IPS-20b (cell line): ENCODE measurements around the gene DLG2.

Experiments
- H3K27ac ChIP-seq: one replicate; pipeline ENCODE4 v1.5.1; 2013; ENCODE audit warnings: low read length
- H3K27me3 ChIP-seq: 2 replicates; pipeline ENCODE4 v1.6.1; 2013; ENCODE audit warnings: mild to moderate bottlenecking, low read length, inconsistent platforms; ENCODE audit not compliant: insufficient read depth
- H3K36me3 ChIP-seq: 2 replicates; pipeline ENCODE4 v1.6.1; 2013; ENCODE audit warnings: low read depth, mild to moderate bottlenecking, inconsistent platforms, low read length, moderate library complexity; ENCODE audit not compliant: insufficient read depth
- H3K4me1 ChIP-seq: 2 replicates; pipeline ENCODE4 v1.6.1; 2013; ENCODE audit warnings: mild to moderate bottlenecking, control low read depth, inconsistent platforms, low read length, moderate library complexity; ENCODE audit not compliant: insufficient read depth
- H3K4me3 ChIP-seq: 2 replicates; pipeline ENCODE4 v1.5.1; 2013; ENCODE audit warnings: mild to moderate bottlenecking, low read length, inconsistent platforms
- H3K9ac ChIP-seq: 2 replicates; pipeline ENCODE4 v1.6.1; 2013; ENCODE audit warnings: low read depth, mild to moderate bottlenecking, inconsistent platforms, low read length, moderate library complexity
- H3K9me3 ChIP-seq: 2 replicates; pipeline ENCODE4 v1.6.1; 2013; ENCODE audit warnings: mild to moderate bottlenecking, low read depth, low read length, inconsistent platforms; ENCODE audit not compliant: insufficient read depth

The DLG2 gene

GRCh38 chr11:85096939-85097338, 530.2 kb downstream of the DLG2 start:
- Histone ChIP-seq H3K9ac (no peak overlapping the region), H3K4me1 (no peaks in the 10 kb centered on the region), H3K27me3 (no peaks in the 10 kb centered on the region), H3K36me3 (no peaks in the 10 kb centered on the region), H3K27ac (no peak overlapping the region), H3K4me3 (no peak overlapping the region), H3K9me3 (no peaks in the 10 kb centered on the region)

DNA sequence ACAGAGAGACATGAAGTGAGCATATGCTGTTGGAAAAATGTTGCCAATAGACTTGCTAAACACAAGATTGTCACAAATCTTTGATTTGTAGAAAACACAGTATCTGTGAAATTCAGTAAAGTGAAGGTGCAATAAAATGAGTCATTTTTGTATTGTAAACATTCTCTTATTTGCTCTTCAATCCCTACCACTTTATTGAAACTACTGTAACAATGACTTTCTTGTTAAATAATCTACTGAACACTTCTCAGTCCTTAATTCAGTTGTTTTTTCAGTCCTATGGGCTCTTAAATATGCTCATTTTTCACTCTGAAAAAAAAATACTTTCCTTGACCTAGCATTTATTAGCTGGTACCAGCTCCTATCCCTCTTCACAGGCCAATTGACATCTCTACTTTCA, 531.9 kb downstream of the DLG2 start:
- Histone ChIP-seq H3K36me3 (no peaks in the 10 kb centered on the region), H3K27me3 (no peaks in the 10 kb centered on the region), H3K4me3 (no peak overlapping the region), H3K9ac (no peak overlapping the region), H3K4me1 (no peaks in the 10 kb centered on the region), H3K27ac (no peak overlapping the region), H3K9me3 (no peaks in the 10 kb centered on the region; the same call in 1 of the 2 replicates)

- H3K4me1 ChIP-seq, result no peaks in the 10 kb centered on the region
These were observed 532.3 kb downstream of the DLG2 start for GRCh38 chr11:85094795-85095194.

DNA sequence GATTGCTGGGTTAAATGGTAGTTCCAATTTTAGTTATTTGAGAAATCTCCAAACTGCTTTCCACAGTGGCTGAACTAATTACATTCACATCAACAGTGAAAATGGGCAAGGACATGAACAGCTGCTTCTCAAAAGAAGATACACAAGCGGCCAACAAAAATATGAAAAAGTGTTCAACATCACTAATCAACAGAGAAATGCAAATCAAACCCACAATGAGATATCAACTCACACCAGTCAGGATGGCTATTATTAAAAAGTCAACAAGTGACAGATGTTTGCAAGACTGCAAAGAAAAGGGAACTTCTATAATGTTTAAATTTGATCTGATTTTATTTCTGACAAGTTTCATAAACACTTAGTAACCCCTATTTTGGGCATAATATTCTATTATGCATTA, 537.5 kb downstream of the DLG2 start:
- H3K27me3 ChIP-seq, result no peaks in the 10 kb centered on the region
- no peak overlapping the region for H3K9ac ChIP-seq
- H3K27ac ChIP-seq, result no peak overlapping the region
- H3K4me1 ChIP-seq, result no peaks in the 10 kb centered on the region
- H3K4me3 ChIP-seq, result no peak overlapping the region
- H3K9me3 ChIP-seq, result no peaks in the 10 kb centered on the region; the same call in 1 of the 2 replicates
- no peaks in the 10 kb centered on the region for H3K36me3 ChIP-seq

More at GRCh38 chr11:85094795-85095194, 532.3 kb downstream of the DLG2 start:
- H3K27me3 ChIP-seq, result no peaks in the 10 kb centered on the region
- no peaks in the 10 kb centered on the region; the same call in 1 of the 2 replicates for H3K9me3 ChIP-seq
- no peak overlapping the region for H3K4me3 ChIP-seq
- H3K9ac ChIP-seq, result no peak overlapping the region
- H3K36me3 ChIP-seq, result no peaks in the 10 kb centered on the region
- H3K27ac ChIP-seq, result no peak overlapping the region

DNA sequence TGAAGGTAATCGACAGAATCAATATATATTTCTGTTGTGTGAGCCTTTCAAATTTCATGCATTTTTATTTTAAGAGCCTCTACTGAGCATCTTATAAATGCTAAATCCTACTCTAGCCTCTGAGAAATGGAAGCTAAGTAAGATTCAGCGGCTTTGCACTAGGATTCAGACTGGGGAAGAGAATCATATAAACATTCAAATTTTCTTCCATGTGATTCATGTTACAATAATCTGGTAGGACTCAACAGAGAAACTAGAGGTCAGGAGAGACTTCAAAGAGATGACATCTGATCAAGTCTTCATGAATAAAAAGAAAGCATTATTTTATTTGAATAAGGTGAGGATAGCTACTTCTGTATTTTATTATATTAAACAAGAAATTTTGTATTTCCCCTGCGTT, 538.9 kb downstream of the DLG2 start:
- no peaks in the 10 kb centered on the region for H3K36me3 ChIP-seq
- no peaks in the 10 kb centered on the region for H3K27me3 ChIP-seq
- no peaks in the 10 kb centered on the region; the same call in 1 of the 2 replicates for H3K9me3 ChIP-seq
- H3K4me3 ChIP-seq, result no peak overlapping the region
- no peak overlapping the region for H3K9ac ChIP-seq
- H3K27ac ChIP-seq, result no peak overlapping the region
- no peaks in the 10 kb centered on the region for H3K4me1 ChIP-seq

- no peaks in the 10 kb centered on the region for H3K4me1 ChIP-seq
- peaks cover 6% of the 10 kb centered on the region for H3K9me3 ChIP-seq
- H3K27me3 ChIP-seq, result no peaks in the 10 kb centered on the region
- no peak overlapping the region for H3K9ac ChIP-seq
- no peak overlapping the region for H3K27ac ChIP-seq
- no peaks in the 10 kb centered on the region for H3K36me3 ChIP-seq
- H3K4me3 ChIP-seq, result no peak overlapping the region
These were observed 540.5 kb downstream of the DLG2 start for GRCh38 chr11:85086504-85087284.

GRCh38 chr11:85076535-85077330, 550.4 kb downstream of the DLG2 start:
- Histone ChIP-seq H3K27ac (no peak overlapping the region), H3K9ac (no peak overlapping the region), H3K4me3 (no peak overlapping the region), H3K27me3 (no peaks in the 10 kb centered on the region), H3K4me1 (no peaks in the 10 kb centered on the region), H3K9me3 (no peaks in the 10 kb centered on the region), H3K36me3 (no peaks in the 10 kb centered on the region)

- no peak overlapping the region for H3K9ac ChIP-seq
- no peak overlapping the region for H3K27ac ChIP-seq
- H3K27me3 ChIP-seq, result no peaks in the 10 kb centered on the region
These were observed 564.5 kb downstream of the DLG2 start for GRCh38 chr11:85062659-85063058.

DNA sequence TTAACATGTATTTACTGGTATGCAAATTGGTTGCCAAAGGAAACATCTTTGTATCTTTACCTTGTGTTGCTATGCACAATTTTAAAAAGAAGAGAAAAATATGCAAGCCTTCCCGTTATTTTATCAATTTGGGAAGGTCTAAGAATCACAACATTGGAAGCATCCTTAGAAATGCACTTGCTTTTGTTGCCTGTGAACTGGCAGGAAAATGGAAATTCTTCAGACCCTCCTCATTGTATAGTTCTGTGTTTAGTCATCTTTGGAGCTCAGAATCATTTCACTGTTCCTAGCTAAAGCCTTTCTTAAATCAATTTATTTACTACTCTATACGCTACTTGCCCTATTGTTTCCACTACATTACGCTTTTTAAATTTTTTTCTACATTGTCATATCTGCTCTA, 574.5 kb downstream of the DLG2 start:
- Histone ChIP-seq H3K27me3 (no peaks in the 10 kb centered on the region), H3K9me3 (no peaks in the 10 kb centered on the region), H3K4me3 (no peak overlapping the region), H3K4me1 (no peaks in the 10 kb centered on the region), H3K36me3 (no peaks in the 10 kb centered on the region), H3K9ac (no peak overlapping the region), H3K27ac (no peak overlapping the region)

More at GRCh38 chr11:85062659-85063058, 564.5 kb downstream of the DLG2 start:
- no peaks in the 10 kb centered on the region for H3K9me3 ChIP-seq
- H3K4me1 ChIP-seq, result no peaks in the 10 kb centered on the region; the same call in 1 of the 2 replicates
- no peaks in the 10 kb centered on the region for H3K36me3 ChIP-seq
- no peak overlapping the region for H3K4me3 ChIP-seq

GRCh38 chr11:85048801-85049200, 578.3 kb downstream of the DLG2 start:
- Histone ChIP-seq H3K4me1 (no peaks in the 10 kb centered on the region), H3K27ac (no peak overlapping the region), H3K9me3 (no peaks in the 10 kb centered on the region), H3K36me3 (no peaks in the 10 kb centered on the region), H3K9ac (no peak overlapping the region), H3K27me3 (no peaks in the 10 kb centered on the region), H3K4me3 (no peak overlapping the region)

GRCh38 chr11:85045716-85046115, 581.4 kb downstream of the DLG2 start:
- Histone ChIP-seq H3K36me3 (no peaks in the 10 kb centered on the region), H3K9me3 (no peaks in the 10 kb centered on the region), H3K9ac (no peak overlapping the region), H3K4me1 (no peaks in the 10 kb centered on the region), H3K27me3 (no peaks in the 10 kb centered on the region), H3K27ac (no peak overlapping the region), H3K4me3 (no peak overlapping the region)

GRCh38 chr11:85044911-85045310, 582.2 kb downstream of the DLG2 start:
- Histone ChIP-seq H3K4me1 (no peaks in the 10 kb centered on the region), H3K27ac (no peak overlapping the region), H3K27me3 (no peaks in the 10 kb centered on the region), H3K9ac (no peak overlapping the region), H3K4me3 (no peak overlapping the region), H3K9me3 (no peaks in the 10 kb centered on the region), H3K36me3 (no peaks in the 10 kb centered on the region)
